EL (cell line): ENCODE results near the gene JAG1.

Source experiments
- DNase-seq: peaks from one replicate; pipeline ENCODE4 v3.0.0-alpha.2; 2016

The JAG1 gene

GRCh38 chr20:10651227-10651990, 22.4 kb downstream of the JAG1 start:
- DNase-seq = peak; percentile 54

- peak; percentile 75 for DNase-seq
These were observed 24.0 kb downstream of the JAG1 start for GRCh38 chr20:10649797-10650160.

- DNase-seq = no peak
These were observed 24.6 kb downstream of the JAG1 start for GRCh38 chr20:10649080-10649796.

GRCh38 chr20:10648651-10649050, 25.1 kb downstream of the JAG1 start:
- peak; percentile 90 for DNase-seq

- DNase-seq = no peak
These were observed 25.9 kb downstream of the JAG1 start for GRCh38 chr20:10647909-10648308.

GRCh38 chr20:10647471-10647870, 26.3 kb downstream of the JAG1 start:
- peak; percentile 35 for DNase-seq

GRCh38 chr20:10646886-10647420, 26.8 kb downstream of the JAG1 start:
- DNase-seq = no peak

GRCh38 chr20:10646006-10646405, 27.8 kb downstream of the JAG1 start:
- no peak for DNase-seq

GRCh38 chr20:10645205-10645570, 28.6 kb downstream of the JAG1 start:
- no peak for DNase-seq

- DNase-seq = no peak
These were observed 29.2 kb downstream of the JAG1 start for GRCh38 chr20:10644458-10645204.

- no peak for DNase-seq
These were observed 30.3 kb downstream of the JAG1 start for GRCh38 chr20:10643560-10643873.

GRCh38 chr20:10642856-10643559, 30.8 kb downstream of the JAG1 start:
- peak; percentile 7 for DNase-seq

- no peak for DNase-seq
These were observed 31.9 kb downstream of the JAG1 start for GRCh38 chr20:10641893-10642292.

- DNase-seq = no peak
These were observed 32.3 kb downstream of the JAG1 start for GRCh38 chr20:10641467-10641866.

GRCh38 chr20:10640897-10641296, 32.9 kb downstream of the JAG1 start:
- DNase-seq = no peak

GRCh38 chr20:10639737-10640556, 33.9 kb downstream of the JAG1 start:
- DNase-seq = no peak

GRCh38 chr20:10639077-10639736, 34.6 kb downstream of the JAG1 start:
- no peak for DNase-seq

- no peak for DNase-seq
These were observed 36.2 kb downstream of the JAG1 start for GRCh38 chr20:10637563-10637962.

GRCh38 chr20:10637031-10637559, 36.7 kb downstream of the JAG1 start:
- peak; percentile 70 for DNase-seq

GRCh38 chr20:10636326-10636818, 37.4 kb downstream of the JAG1 start:
- peak; percentile 62 for DNase-seq
